ENCODE data around the gene PRF1.
"Not testable (repeated sequence)": the region's sequence is repeated elsewhere in the genome, so short reads cannot be mapped to it uniquely, and the experiment has no call there.

Gene PRF1

DNA sequence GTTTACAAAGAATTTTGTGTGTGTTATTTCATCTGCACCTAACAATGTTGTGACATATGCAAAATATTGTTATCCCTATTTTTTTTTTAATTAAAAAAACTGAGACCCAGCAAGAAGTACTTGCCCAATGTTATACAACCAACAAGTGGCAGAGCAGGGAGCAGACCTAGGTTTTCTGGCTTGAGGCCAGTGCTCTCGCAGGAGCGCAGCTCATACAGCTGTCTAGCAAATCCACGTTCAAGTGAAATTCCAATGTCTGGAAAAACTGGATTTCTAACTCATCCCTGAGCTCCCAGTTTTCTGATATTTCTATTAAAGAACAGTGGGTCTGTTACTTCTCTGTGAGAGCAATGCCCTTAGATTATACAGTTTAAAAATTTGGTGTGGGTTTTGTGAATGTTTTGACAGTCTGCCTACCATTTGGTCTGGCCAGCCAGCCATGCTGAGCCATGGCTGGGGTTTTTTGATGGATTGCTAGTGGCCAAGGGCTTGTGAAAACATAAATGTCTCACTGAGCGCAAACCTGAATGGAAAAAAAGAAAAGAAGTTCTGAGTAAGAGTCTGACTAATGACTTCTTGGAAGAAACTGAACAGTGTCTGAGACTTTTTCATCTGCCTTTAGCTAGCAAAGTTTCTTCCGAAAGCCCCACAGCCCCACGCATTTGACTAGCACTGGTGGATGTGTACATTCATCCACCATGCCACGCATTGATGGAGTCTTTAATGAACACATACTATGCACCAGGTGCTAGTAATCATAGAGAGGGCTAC is 15.4 kb upstream of the PRF1 start:
- DNase-seq, result no peak

DNA sequence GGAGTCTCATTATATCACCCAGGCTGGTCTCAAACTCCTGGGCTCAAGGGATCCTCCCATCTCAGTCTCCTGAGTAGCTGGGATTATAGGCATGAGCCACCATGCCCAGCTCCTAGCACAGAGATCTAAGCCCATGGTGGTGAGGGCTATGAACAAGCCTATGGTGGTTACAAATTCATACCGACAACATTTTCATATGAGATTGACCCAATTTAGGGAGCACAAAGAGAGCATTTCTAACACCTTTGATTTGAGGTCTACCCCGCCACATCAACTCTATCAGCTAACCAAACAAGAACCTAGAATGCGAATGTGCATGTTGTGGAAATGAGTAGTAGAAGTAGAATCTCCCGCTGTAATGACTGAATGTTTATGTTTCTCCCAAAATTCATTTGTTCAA is 14.2 kb upstream of the PRF1 start:
- no peak for DNase-seq

DNA sequence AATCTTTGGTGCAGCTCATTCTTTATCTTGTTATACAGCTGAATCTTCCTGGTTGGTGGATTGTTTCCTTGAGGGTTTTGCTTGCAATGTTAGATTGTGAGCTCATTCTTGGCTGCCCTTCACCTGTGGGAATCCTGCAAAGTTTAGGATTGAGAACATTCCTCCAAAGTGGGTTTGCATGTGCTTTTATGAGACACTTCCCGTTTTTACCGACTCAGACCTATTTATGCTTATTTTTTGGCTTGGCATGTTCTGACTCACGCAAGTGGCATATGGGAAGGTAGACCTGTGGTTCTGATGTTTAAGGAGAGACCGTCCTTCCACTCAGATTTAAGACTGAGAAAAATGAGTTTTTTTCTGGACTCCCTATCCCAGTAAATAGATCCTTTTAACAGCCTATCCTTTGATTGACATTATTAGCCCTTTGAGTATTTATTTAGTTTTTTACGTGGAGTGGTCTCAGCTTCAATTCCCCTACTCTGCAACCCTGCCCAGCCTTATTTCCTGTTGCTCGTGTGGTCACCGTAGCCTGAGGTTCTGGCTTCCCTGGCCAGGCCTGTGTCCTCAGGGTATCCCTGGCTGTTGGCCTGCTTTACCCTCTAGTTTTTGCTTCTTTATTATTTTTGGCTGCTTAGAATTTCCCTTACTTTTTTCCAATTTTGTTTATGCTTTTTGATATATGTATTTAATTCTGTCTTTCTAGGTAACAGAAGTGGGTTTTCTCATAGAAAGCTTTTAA is 13.4 kb upstream of the PRF1 start:
- DNase-seq, result no peak

GRCh38 chr10:70615211-70615610 is 12.7 kb upstream of the PRF1 start:
- DNase-seq, result no peak

GRCh38 chr10:70614364-70614763 is 11.8 kb upstream of the PRF1 start:
- DNase-seq, result not testable (repeated sequence)

GRCh38 chr10:70613941-70614340 is 11.4 kb upstream of the PRF1 start:
- no peak for DNase-seq

GRCh38 chr10:70607936-70608335 is 5.4 kb upstream of the PRF1 start:
- DNase-seq, result no peak

- no peak for DNase-seq
Measured at GRCh38 chr10:70605161-70605560, 2.6 kb upstream of the PRF1 start.

DNA sequence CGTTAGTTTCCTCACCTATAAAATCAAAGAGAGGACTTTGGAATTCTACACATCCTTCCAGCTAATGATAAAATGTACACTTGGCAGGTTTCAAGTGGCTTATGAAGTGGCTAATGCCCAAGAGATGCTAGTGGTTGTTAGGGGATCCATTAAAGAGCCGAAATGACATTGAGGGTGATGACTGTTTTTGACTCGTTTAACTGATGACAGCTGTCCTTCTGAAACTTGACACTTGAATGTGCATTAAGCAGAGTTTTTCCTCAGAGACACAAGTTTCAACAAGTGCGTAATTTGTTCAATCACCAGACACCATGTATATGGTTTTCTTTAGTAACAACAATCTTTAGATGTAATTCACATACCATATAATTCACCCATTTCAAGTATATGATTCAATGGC is 1.6 kb upstream of the PRF1 start:
- no peak for DNase-seq

GRCh38 chr10:70603449-70603801 is 884 bp upstream of the PRF1 start:
- DNase-seq, result no peak

GRCh38 chr10:70601746-70602145 is 795 bp downstream of the PRF1 start:
- no peak for DNase-seq

DNA sequence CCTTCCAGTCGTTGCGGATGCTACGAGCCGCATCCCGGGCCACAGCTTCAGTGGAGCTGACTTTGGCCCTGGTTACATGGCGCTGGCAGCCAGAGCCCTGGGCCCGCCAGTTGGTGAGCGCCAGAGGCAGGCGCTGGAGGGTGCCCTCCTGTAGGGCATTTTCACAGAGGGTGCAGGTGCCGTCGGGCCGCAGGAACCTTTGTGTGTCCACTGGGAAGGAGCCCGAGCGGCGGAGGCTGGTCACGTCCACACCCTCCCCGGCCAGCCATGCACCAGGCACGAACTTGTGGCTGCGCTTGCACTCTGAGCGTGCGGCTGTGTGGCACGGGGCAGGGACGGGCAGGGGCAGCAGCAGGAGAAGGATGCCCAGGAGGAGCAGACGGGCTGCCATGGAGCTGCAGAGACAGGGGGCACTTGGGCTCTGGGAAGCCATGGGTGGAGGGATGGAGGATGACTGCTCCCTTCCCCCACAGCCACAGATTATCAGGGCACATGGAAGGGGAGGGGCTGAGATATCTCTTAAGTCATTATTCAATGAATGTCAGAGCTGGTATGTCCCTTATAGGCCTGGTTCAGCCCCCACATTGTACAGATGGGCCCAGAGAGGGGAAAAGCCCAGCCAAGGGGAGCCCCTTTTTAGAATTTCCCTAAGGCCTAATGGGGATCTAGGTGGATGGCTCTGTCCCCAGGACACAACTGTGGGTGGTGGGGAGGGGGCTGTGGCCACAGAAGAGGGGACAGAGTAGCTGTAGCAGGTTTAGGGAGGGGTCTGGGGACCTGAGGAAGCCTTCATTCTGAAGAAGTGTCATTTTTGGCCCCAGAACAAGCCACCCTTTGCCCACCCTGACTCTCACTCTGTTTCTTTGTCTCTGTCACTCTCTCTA is 1.8 kb downstream of the PRF1 start:
- DNase-seq, result no peak

GRCh38 chr10:70599791-70600190 is 2.8 kb downstream of the PRF1 start:
- DNase-seq, result no peak

- DNase-seq, result no peak
Measured at GRCh38 chr10:70599319-70599718, 3.2 kb downstream of the PRF1 start.

- DNase-seq, result no peak
Measured at GRCh38 chr10:70598857-70599295, 3.7 kb downstream of the PRF1 start.

GRCh38 chr10:70597856-70598815 is 4.4 kb downstream of the PRF1 start:
- DNase-seq, result no peak

DNA sequence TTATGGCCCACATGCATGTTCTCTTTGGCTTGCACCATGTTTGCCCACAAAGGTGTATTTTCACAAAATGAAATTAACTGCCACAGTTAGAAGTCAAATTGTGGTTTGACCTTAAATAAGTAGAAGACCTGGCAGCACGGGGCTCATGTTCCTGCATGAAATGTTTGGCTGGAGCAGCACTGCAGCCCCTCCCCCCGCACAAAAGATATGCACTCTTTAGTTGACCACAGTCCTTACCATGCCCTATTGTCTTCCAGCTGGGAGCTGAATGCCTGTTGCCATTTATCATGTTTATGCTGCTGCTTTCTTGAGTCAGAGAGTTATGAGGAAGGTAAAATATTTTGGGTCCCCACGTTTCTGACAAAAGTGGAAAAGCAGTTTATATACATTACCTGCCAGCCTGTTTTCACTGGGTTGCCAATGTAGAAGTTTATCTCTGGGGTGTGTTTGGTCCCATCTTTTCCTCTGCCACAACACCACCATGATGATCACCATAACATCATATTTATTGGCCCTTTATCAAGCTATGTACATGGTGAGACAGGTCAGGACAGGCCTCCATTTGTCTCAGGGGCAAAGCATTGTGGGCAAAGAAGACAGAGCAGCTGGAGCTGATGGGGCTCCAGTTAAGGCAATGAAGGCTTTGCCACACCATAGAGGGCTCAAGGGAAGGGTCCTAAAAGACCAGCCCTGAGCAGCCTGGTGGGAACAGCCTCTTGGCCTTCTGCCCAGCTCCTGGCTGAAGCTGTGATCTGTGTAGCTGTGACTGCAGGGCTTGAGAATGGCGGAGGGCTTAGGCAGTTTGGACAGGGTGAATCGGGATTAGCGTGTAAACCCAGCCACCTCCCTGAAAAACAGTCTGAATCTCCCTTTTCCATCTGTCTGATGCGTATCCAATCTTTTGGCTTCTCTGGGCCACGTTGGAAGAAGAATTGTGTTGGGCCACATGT is 5.4 kb downstream of the PRF1 start:
- no peak for DNase-seq

- no peak for DNase-seq
Measured at GRCh38 chr10:70596110-70596798, 6.3 kb downstream of the PRF1 start.

DNA sequence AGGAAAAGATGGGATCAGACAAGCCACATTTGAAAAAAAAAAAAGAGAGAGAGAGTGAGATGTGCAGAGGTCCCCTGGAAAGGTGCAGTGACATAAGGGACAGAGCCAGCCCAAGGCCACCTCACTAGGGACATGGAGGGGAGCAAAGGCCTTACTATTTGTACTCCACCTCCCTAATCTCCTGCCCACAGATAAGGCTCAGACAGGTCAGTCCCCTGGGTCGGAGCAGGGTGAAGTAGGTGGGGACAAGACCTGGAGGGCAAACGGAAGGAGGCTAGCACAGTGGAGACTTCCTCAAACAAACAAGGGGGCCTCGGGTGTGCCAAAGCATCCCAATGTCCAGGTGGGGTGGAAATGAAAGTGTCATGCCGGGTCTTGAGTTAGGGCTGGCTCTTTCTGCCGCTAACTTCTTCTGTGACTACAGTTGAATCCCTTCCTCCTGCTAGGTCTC is 7.0 kb downstream of the PRF1 start:
- DNase-seq, result no peak

GRCh38 chr10:70594161-70594560 is 8.4 kb downstream of the PRF1 start:
- DNase-seq, result no peak
